HG02759 (cell line): ENCODE measurements around the gene DNHD1.
A peak's percentile ranks its signal among the peaks of the same experiment; 100 is the strongest.

ENCODE experiments used
- ATAC-seq: cut with Tn5 transposase; IDR thresholded peaks from one replicate; pipeline ENCODE4 v1.9.1; 2021; ENCODE audit warnings: mild to moderate bottlenecking, moderate library complexity; ENCODE audit not compliant: unreplicated experiment

Gene DNHD1

GRCh38 chr11:6497069-6497839 lies at the start of gene DNHD1:
TSS of gene DNHD1 (plus strand) at chr11:6497280. CDS start at chr11:6498216, 936 bp downstream.
- ATAC-seq, result no peak

GRCh38 chr11:6448574-6448973 lies 48.5 kb upstream of the DNHD1 start:
- ATAC-seq, result no peak

GRCh38 chr11:6452219-6452618 lies 44.9 kb upstream of the DNHD1 start:
- ATAC-seq, result no peak

GRCh38 chr11:6453152-6453551 lies 43.9 kb upstream of the DNHD1 start:
- ATAC-seq, result no peak

- no peak for ATAC-seq
Measured at GRCh38 chr11:6455070-6455469, 42.0 kb upstream of the DNHD1 start.

- no peak for ATAC-seq
Measured at GRCh38 chr11:6456361-6457073, 40.6 kb upstream of the DNHD1 start.

- no peak for ATAC-seq
Measured at GRCh38 chr11:6457581-6458320, 39.3 kb upstream of the DNHD1 start.

GRCh38 chr11:6458352-6459098 lies 38.6 kb upstream of the DNHD1 start:
- no peak for ATAC-seq

- no peak for ATAC-seq
Measured at GRCh38 chr11:6459099-6459450, 38.0 kb upstream of the DNHD1 start.

- ATAC-seq, result peak; percentile 73
Measured at GRCh38 chr11:6468712-6469495, 28.2 kb upstream of the DNHD1 start.

GRCh38 chr11:6469599-6469998 lies 27.5 kb upstream of the DNHD1 start:
- no peak for ATAC-seq

- no peak for ATAC-seq
Measured at GRCh38 chr11:6472934-6473333, 24.1 kb upstream of the DNHD1 start.

GRCh38 chr11:6473451-6474412 lies 23.3 kb upstream of the DNHD1 start, which contains the start of gene TRIM3:
TSS of gene TRIM3 (minus strand) at chr11:6473941. CDS start at chr11:6465695, 8,246 bp downstream.
- peak; percentile 79 for ATAC-seq

- no peak for ATAC-seq
Measured at GRCh38 chr11:6474413-6474792, 22.7 kb upstream of the DNHD1 start.

GRCh38 chr11:6474806-6475500 lies 22.1 kb upstream of the DNHD1 start:
- no peak for ATAC-seq

- ATAC-seq, result no peak
Measured at GRCh38 chr11:6475936-6476335, 21.1 kb upstream of the DNHD1 start.

GRCh38 chr11:6476571-6476970 lies 20.5 kb upstream of the DNHD1 start:
- no peak for ATAC-seq

GRCh38 chr11:6480299-6480914 lies 16.7 kb upstream of the DNHD1 start:
- no peak for ATAC-seq
